Adrenal gland (tissue), 5 donors: ENCODE data around the gene STARD7.

Experiments used
- POLR2A ChIP-seq, 2 donors: fragments of 450-650 bp; IDR thresholded peaks; one replicate each; pipeline ENCODE4 v1.6.1; 2017; ENCODE audit warnings: antibody characterized with exemption in 2 of 2, mild to moderate bottlenecking in 2 of 2, moderate library complexity in 1 of 2
- TF ChIP-seq, protein P1 (sequence below), 6 experiments: fragments of 450-650 bp in 4 of 6; fragments of 200-600 bp in 2 of 6; sonication (generic) in 1 of 6; IDR thresholded peaks; 1 replicate in 5 of 6; 2 replicates in 1 of 6; pipeline versions ENCODE4 v1.5.1 to v1.8.0; 2016 to 2021; ENCODE audit warnings: antibody characterized with exemption in 6 of 6, mild to moderate bottlenecking in 2 of 6, moderate library complexity in 1 of 6
- donor health status: DM: no; HTN: no; CAD: no.

- TF ChIP-seq POLR2A (IDR thresholded peaks at IDR 0.05), result no peak
- TF ChIP-seq, protein P1, sequence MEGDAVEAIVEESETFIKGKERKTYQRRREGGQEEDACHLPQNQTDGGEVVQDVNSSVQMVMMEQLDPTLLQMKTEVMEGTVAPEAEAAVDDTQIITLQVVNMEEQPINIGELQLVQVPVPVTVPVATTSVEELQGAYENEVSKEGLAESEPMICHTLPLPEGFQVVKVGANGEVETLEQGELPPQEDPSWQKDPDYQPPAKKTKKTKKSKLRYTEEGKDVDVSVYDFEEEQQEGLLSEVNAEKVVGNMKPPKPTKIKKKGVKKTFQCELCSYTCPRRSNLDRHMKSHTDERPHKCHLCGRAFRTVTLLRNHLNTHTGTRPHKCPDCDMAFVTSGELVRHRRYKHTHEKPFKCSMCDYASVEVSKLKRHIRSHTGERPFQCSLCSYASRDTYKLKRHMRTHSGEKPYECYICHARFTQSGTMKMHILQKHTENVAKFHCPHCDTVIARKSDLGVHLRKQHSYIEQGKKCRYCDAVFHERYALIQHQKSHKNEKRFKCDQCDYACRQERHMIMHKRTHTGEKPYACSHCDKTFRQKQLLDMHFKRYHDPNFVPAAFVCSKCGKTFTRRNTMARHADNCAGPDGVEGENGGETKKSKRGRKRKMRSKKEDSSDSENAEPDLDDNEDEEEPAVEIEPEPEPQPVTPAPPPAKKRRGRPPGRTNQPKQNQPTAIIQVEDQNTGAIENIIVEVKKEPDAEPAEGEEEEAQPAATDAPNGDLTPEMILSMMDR (IDR thresholded peaks at IDR 0.05), result no peak
Measured at GRCh38 chr2:96146153-96146880, 62.3 kb downstream of the STARD7 start.
